Peyer's patch (tissue), 4 donors: ENCODE measurements around the gene MARVELD3.
"Not testable (repeated sequence)": the region's sequence is repeated elsewhere in the genome, so short reads cannot be mapped to it uniquely, and the experiment has no call there.

ENCODE experiments used
- CTCF ChIP-seq, 6 experiments: fragments of 450-650 bp in 4 of 6; fragments of 200-600 bp in 2 of 6; sonication (generic) in 1 of 6; IDR thresholded peaks; one replicate each; pipeline ENCODE4 v1.5.1; 2017 to 2019; ENCODE audit warnings: antibody characterized with exemption in 6 of 6, mild to moderate bottlenecking in 3 of 6, moderate library complexity in 1 of 6
- POLR2A ChIP-seq, 2 donors: fragments of 450-650 bp; IDR thresholded peaks; one replicate each; pipeline ENCODE4 v1.5.1; 2017; ENCODE audit warnings: antibody characterized with exemption in 2 of 2, mild to moderate bottlenecking in 2 of 2, moderate library complexity in 2 of 2

GRCh38 chr16:71589334-71589733 lies 36.6 kb upstream of the MARVELD3 start:
- TF ChIP-seq CTCF, POLR2A (IDR thresholded peaks at IDR 0.05): not testable (repeated sequence)
